Uterus (tissue), 2 donors: ENCODE results near the gene ATF7IP2.
"Not testable (repeated sequence)": the region's sequence is repeated elsewhere in the genome, so short reads cannot be mapped to it uniquely, and the experiment has no call there.

Source experiments
- POLR2A ChIP-seq, 2 donors: fragments of 450-650 bp; IDR thresholded peaks; one replicate each; pipeline ENCODE4 v1.6.1; 2016; ENCODE audit warnings: antibody characterized with exemption in 2 of 2, mild to moderate bottlenecking in 1 of 2, moderate library complexity in 1 of 2
- TF ChIP-seq, protein P1 (sequence below), 4 experiments: fragments of 200-600 bp in 2 of 4; fragments of 450-650 bp in 2 of 4; sonication (generic) in 2 of 4; IDR thresholded peaks; one replicate each; pipeline ENCODE4 v1.5.1; 2016 to 2019; ENCODE audit warnings: antibody characterized with exemption in 4 of 4, mild to moderate bottlenecking in 2 of 4, moderate library complexity in 1 of 4

DNA sequence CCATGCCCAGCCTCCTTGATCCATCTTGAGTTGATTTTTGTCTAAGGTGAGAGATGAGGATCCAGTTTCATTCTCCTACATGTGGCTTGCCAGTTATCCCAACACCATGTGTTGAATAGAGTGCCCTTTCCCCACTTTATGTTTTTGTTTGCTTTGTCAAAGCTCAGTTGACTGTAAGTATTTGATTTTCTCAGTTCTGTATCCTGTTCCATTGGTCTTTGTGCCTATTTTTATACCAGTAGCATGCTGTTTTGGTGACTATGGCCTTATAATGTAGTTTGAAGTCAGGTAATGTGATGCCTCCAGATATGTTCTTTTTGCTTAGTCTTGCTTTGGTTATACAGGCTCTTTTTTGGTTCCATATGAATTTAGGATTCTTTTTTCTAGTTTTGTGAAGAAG lies 23.9 kb downstream of the ATF7IP2 start:
- not testable (repeated sequence) for TF ChIP-seq POLR2A (IDR thresholded peaks at IDR 0.05)
- TF ChIP-seq, protein P1, sequence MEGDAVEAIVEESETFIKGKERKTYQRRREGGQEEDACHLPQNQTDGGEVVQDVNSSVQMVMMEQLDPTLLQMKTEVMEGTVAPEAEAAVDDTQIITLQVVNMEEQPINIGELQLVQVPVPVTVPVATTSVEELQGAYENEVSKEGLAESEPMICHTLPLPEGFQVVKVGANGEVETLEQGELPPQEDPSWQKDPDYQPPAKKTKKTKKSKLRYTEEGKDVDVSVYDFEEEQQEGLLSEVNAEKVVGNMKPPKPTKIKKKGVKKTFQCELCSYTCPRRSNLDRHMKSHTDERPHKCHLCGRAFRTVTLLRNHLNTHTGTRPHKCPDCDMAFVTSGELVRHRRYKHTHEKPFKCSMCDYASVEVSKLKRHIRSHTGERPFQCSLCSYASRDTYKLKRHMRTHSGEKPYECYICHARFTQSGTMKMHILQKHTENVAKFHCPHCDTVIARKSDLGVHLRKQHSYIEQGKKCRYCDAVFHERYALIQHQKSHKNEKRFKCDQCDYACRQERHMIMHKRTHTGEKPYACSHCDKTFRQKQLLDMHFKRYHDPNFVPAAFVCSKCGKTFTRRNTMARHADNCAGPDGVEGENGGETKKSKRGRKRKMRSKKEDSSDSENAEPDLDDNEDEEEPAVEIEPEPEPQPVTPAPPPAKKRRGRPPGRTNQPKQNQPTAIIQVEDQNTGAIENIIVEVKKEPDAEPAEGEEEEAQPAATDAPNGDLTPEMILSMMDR (IDR thresholded peaks at IDR 0.05): not testable (repeated sequence)
